ELR (cell line): ENCODE measurements around the gene POMZP3.
"Not testable (repeated sequence)": the region's sequence is repeated elsewhere in the genome, so short reads cannot be mapped to it uniquely, and the experiment has no call there.

Source experiments
- DNase-seq: peaks from one replicate; pipeline ENCODE4 v3.0.0-alpha.2; 2015; ENCODE audit warnings: low read depth

Gene POMZP3

DNA sequence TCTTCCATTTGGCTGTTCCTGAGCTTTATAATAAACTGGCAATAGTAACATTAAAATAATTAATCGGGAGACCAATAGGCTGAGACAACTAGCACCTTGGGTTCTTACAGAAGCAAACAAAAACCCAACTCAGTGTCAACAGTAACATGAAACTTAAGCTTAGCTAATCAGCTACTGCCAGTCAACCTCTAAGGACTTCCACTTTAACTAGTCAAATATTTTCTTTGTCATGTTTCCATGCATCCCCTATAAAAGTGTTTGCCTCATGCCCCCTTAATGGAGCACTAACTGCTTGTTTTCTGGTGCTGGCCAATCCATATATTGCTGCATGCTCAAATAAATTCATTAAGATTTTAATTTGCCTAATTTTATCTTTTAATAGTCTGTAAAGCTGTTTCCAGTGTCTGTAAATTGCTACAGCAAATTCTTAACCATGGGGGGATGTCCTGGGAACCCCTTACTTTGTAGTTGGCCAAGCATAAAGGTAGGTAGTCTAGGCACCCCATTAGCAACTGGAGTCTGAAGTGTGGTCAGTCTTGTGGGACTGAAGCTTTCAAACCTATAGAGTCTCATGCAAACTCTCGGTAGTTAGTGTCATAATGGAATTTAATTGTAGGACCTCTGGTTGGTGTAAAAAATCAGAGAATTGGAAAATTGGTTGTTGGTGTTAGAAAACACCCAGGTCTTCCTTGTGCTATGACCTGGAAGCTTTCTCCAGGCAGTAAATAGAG is 40.3 kb downstream of the POMZP3 start:
- DNase-seq: not testable (repeated sequence)

DNA sequence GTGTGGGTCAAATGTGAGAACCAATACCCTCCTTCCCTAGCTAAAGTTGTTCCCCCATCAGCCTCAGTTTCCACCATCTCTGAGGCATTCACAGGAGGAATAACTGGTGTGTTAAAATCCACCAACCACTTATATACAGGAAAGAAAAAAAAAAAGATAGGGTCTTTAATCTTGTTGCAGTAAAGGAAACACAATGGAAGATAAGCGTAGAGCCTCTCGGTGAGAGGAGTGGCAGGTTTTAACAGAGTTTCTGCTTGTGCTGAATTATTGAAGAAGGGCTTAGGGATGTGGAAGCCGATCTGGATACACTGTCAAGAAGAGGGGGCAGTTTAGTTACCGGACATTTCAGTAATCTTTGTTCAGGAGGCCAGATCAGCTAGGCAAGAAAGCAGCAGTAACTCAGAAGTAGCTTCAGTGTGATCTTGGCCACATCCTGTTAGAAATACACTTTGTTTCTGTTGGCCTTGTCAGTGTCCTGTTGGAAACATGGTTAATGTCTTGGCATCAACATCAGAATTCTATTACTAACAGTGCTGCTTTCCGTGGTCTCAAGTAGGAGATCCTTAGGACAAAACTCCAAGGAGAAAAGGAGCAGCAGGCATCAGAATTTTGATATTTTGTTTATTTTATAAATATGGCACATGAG is 43.3 kb downstream of the POMZP3 start:
- DNase-seq: peak; percentile 66

DNA sequence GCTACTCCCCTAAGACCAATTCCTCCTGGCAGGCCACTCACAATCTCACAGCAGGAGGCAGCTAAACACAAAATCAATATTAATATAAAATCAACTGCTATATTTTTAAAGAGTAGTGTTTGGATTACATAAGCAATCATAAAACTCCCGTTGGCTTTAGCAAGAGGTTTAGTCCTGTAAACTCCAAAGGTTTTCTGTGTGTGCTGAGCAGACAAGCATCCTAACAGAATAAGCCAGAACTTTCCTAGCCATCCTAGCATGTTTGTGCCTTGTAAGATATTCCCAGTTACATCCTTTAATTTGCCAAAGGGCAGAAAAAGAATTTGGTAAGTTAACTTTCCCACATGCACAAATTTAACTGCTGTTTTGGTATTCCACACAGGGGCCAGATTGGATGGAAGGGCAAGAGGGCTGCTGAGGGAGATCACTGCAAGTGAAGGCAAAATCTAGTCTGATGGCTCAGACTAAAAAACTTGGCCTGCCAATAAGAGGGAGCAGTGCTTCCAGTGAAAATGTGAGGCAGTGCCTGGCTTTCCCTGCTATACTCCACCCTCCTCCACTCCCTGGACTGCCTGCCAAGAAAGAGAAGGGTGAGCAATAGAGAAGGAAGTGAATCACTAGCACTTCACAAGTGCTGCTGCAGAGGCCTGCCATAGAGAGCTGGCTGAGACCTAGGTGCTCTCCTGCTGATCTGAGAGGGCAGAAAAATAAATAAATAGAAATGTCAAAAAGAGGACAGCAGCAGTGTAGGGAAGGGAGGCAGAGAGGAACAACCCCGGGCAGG is 44.0 kb downstream of the POMZP3 start:
- peak; percentile 87 for DNase-seq

DNA sequence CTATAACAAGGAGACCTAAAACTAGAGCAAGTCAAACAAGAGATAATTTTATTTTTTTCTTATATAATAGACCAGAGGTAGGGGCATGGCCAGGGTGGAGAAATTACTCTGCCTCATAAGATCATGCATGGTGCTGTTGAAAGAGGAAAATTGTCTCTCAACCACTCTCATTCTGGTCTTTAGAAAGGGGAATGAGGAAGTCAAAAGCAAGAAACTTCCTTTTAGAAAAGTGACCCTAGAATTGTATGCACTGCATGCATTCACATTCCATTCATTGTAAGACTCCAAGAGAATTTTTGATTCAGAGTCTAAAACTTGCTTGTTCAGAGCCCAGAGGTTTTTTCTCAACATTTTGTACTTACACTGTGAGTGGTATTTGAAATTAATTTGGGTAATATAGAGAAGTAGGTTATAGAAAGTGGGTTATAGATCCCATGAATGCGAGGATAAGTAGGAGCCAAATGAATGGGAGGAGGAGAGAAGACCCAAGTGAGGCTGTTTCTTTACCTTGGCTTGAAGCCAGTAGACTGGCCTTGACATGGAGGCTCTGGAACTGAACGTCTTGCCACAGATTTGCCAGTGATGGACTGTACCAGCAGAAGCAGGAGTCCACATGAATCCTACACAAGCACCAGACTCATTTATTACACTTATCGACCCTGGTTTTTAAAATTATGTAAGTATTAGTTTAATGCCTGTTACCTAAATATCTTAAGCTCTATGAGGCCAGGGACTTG is 51.0 kb downstream of the POMZP3 start:
- not testable (repeated sequence) for DNase-seq

DNA sequence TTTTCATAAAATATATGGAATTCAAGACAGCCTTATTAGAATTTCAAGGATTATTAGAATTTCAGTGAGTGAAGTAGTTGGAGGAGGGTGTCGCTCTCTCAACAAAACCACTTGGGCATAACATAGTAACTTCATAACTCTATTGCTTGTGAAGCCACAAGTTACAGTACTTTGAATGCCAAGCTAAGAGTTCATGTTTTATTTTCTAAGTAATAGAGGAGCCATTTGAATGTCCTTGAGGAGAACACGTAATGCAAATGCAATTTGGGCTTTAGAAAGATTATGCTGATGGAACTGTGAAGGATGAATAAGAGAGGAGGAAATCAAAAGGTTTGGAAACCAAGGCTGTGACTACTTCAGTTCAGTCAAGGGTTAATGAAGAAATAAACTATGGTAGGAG is 51.6 kb downstream of the POMZP3 start:
- DNase-seq: not testable (repeated sequence)

DNA sequence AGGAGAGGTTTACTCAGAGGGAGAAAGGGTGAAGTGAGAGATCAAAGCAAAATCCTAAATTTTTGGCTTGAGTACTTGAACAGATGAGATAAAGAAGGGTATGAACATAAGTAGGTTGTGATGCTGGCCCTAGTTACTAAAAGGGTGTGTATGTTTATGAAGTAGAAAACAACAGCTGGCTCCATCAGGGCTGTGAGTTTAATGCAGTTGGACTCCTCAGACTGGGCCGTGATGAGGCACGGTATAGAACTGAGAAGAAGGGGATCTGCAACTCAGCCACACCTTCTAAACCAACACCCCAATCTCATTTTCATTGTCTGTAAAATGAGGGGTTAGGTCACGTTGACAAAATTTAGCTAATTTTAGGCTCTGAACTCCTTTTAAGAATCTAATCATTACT is 54.8 kb downstream of the POMZP3 start:
- DNase-seq: not testable (repeated sequence)

DNA sequence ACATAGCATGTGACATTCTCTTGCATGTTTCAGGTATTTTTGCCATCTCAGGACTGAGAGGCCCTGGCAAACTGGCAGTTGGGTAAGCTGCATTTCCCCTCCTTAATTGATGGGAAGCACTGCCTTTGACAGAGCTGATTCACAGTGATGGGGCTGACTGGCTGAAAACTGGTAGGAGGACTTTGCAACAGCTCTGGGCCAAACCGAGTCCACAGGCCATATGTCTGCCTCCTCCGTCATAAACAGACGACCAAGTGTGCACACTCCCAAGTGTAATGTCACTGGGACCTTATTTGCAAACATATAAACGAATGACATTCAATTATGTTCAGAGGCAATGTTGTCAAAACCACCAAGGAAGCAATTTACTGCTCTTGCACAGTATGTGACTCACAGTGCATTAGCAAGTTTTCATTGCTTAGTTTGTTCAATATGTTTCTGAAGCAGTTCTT is 56.7 kb downstream of the POMZP3 start:
- peak; percentile 40 for DNase-seq

DNA sequence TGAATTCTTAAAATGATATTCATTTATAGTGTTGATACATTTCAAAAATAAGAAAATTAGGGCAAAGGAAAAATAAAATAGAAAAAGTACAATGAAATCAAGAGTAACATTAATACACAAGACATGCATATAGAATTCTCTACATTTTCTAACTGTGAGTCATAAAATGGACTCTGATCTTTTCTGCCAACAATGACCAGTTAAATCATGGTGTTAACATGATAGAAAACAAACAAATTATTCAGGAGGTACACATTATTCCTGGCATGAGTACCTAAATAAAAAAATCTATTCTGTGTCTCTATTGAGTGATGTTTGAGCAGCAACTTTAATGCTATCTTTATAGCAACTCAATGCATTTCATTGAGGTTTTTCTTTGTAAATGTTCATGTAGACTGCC is 58.3 kb downstream of the POMZP3 start:
- peak; percentile 83 for DNase-seq

DNA sequence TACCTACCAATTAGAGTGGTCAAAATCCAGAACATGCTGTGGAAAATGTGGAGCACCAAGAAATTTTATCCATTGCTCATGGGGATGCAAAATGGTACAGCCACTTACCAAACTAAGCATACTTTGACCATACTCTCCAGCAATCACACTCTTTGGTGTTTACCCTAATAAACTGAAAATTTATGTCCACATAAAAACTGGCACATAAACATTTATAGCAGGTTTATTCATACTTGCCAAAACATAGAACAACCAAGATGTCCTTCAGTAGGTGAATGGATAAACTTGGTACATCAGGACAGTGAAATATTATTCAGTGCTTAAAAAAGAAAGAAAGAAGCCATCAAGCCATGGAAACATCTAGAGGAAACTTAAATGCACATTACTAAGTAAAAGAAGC is 59.3 kb downstream of the POMZP3 start:
- not testable (repeated sequence) for DNase-seq

DNA sequence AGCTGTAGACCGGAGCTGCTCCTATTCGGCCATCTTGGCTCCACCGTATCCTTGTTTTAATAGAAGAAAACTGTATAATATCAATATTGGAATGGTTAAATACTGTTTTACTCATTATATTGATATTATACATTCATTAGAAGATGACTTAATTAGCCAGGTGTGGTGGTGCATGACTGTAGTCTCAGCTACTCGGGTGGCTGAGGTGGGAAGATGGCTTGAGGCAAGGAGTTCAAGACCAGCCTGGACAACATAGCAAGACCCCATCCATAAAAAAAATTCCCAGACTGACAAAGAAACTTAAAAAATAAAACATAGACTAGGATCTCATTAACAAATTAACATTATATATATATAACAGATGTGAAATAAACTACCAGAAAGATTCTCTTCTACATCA is 59.8 kb downstream of the POMZP3 start:
- DNase-seq: not testable (repeated sequence)

DNA sequence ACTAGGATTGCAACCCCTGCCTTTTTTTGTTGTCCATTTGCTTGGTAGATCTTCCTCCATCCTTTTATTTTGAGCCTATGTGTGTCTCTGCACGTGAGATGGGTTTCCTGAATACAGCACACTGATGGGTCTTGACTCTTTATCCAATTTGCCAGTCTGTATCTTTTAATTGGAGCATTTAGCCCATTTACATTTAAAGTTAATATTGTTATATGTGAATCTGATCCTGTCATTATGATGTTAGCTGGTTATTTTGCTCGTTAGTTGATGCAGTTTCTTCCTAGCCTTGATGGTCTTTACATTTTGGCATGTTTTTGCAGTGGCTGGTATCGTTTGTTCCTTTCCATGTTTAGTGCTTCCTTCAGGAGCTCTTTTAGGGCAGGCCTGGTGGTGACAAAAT is 62.1 kb downstream of the POMZP3 start:
- not testable (repeated sequence) for DNase-seq

DNA sequence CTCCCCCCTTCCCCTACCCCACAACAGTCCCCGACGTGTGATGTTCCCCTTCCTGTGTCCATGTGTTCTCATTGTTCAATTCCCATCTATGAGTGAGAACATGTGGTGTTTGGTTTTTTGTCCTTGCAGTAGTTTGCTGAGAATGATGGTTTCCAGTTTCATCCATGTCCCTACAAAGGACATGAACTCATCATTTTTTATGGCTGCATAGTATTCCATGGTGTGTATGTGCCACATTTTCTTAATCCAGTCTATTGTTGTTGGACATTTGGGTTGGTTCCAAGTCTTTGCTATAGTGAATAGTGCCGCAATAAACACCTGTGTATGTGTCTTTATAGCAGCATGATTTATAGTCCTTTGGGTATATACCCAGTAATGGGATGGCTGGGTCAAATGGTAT is 65.7 kb downstream of the POMZP3 start:
- DNase-seq: not testable (repeated sequence)

DNA sequence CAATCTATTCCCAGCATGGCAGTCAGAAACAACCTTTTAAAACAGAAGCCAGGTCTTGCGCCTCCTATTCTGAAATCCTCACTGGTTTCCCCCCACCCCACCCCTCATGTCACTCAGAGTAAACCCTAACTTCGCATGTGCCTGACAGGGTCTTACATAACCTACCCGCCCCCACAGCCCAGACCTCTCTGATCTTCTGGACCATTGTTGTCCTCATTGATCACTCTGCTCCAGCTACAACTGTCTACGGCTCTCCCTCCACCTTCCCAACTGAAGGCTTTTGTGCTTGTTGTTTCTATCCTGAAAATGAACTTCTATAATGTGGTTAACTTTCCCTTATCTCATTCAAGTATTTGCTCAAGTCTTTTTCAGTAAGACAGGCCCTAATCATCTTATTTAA is 66.9 kb downstream of the POMZP3 start:
- DNase-seq: not testable (repeated sequence)
